Jurkat, Clone E6-1 (cell line): ENCODE results near the gene DSP.

ENCODE experiments used
- DNase-seq: peaks from one replicate; pipeline ENCODE4 v3.0.0-alpha.2; 2011; ENCODE audit warnings: low read depth, low spot score
- H3K4me3 ChIP-seq: 2 replicates; pipeline ENCODE4 v1.5.1; 2011; ENCODE audit warnings: mild to moderate bottlenecking, low read length, control low read depth, moderate library complexity

Gene DSP

GRCh38 chr6:7534192-7534591 lies 7.3 kb upstream of the DSP start:
- no peak for DNase-seq
- H3K4me3 ChIP-seq, result no peak overlapping the region

- H3K4me3 ChIP-seq, result no peak overlapping the region
- no peak for DNase-seq
These were observed 6.0 kb upstream of the DSP start for GRCh38 chr6:7535498-7535897.

GRCh38 chr6:7537565-7538174 lies 3.8 kb upstream of the DSP start:
- H3K4me3 ChIP-seq, result no peak overlapping the region
- no peak for DNase-seq

- DNase-seq, result no peak
These were observed 3.0 kb upstream of the DSP start for GRCh38 chr6:7538484-7538883.

GRCh38 chr6:7540595-7540994 lies 876 bp upstream of the DSP start:
- H3K4me3 ChIP-seq, result no peak overlapping the region
- DNase-seq, result no peak

More at GRCh38 chr6:7538484-7538883, 3.0 kb upstream of the DSP start:
- no peak overlapping the region for H3K4me3 ChIP-seq

GRCh38 chr6:7542065-7542873 lies 798 bp downstream of the DSP start:
- no peak overlapping the region for H3K4me3 ChIP-seq
- no peak for DNase-seq

- DNase-seq, result no peak
- H3K4me3 ChIP-seq, result no peak overlapping the region
These were observed 1.6 kb downstream of the DSP start for GRCh38 chr6:7542874-7543624.

- no peak overlapping the region for H3K4me3 ChIP-seq
- DNase-seq, result no peak
These were observed 2.4 kb downstream of the DSP start for GRCh38 chr6:7543789-7544424.

- DNase-seq, result no peak
- H3K4me3 ChIP-seq, result no peak overlapping the region
These were observed 3.1 kb downstream of the DSP start for GRCh38 chr6:7544597-7544996.

- H3K4me3 ChIP-seq, result no peak overlapping the region
- no peak for DNase-seq
These were observed 4.0 kb downstream of the DSP start for GRCh38 chr6:7545316-7546019.

GRCh38 chr6:7546020-7546369 lies 4.5 kb downstream of the DSP start:
- no peak overlapping the region for H3K4me3 ChIP-seq
- no peak for DNase-seq

- DNase-seq, result no peak
- no peak overlapping the region for H3K4me3 ChIP-seq
These were observed 4.9 kb downstream of the DSP start for GRCh38 chr6:7546383-7546782.

- DNase-seq, result no peak
- H3K4me3 ChIP-seq, result no peak overlapping the region
These were observed 5.4 kb downstream of the DSP start for GRCh38 chr6:7546896-7547295.

GRCh38 chr6:7547315-7547714 lies 5.8 kb downstream of the DSP start:
- no peak overlapping the region for H3K4me3 ChIP-seq
- DNase-seq, result no peak

- no peak for DNase-seq
- H3K4me3 ChIP-seq, result no peak overlapping the region
These were observed 8.9 kb downstream of the DSP start for GRCh38 chr6:7550433-7550801.

GRCh38 chr6:7554533-7555275 lies 13.2 kb downstream of the DSP start:
- no peak for DNase-seq
- no peak overlapping the region for H3K4me3 ChIP-seq

GRCh38 chr6:7555671-7556070 lies 14.2 kb downstream of the DSP start:
- no peak overlapping the region for H3K4me3 ChIP-seq
- DNase-seq, result no peak

GRCh38 chr6:7556394-7557106 lies 15.1 kb downstream of the DSP start:
- H3K4me3 ChIP-seq, result no peak overlapping the region
- DNase-seq, result no peak
